Amygdala (tissue), 56 donors: Measurements from ENCODE around the gene AGMO.

Source experiments
- DNase-seq, 56 donors: peaks; one replicate each; lab custom pipeline; 2025; lab: John Stamatoyannopoulos, UW

Gene AGMO

GRCh38 chr7:15505761-15506160 lies 56.1 kb downstream of the AGMO start:
- DNase-seq, result no peak

GRCh38 chr7:15504351-15504750 lies 57.5 kb downstream of the AGMO start:
- no peak for DNase-seq

- DNase-seq, result no peak
Observed at GRCh38 chr7:15503603-15504290, 58.1 kb downstream of the AGMO start.

- DNase-seq, result no peak
Observed at GRCh38 chr7:15498465-15498864, 63.4 kb downstream of the AGMO start.

- DNase-seq, result no peak
Observed at GRCh38 chr7:15495170-15495569, 66.6 kb downstream of the AGMO start.

GRCh38 chr7:15494711-15495110 lies 67.1 kb downstream of the AGMO start:
- DNase-seq, result no peak

- DNase-seq, result no peak
Observed at GRCh38 chr7:15491361-15491760, 70.5 kb downstream of the AGMO start.

GRCh38 chr7:15490291-15490690 lies 71.5 kb downstream of the AGMO start:
- DNase-seq, result no peak

GRCh38 chr7:15489861-15490260 lies 72.0 kb downstream of the AGMO start:
- DNase-seq, result no peak

GRCh38 chr7:15489383-15489782 lies 72.4 kb downstream of the AGMO start:
- DNase-seq, result no peak

GRCh38 chr7:15488401-15488800 lies 73.4 kb downstream of the AGMO start:
- DNase-seq, result no peak

GRCh38 chr7:15487896-15488295 lies 73.9 kb downstream of the AGMO start:
- DNase-seq, result no peak

GRCh38 chr7:15485998-15486397 lies 75.8 kb downstream of the AGMO start:
- no peak for DNase-seq

- no peak for DNase-seq
Observed at GRCh38 chr7:15485431-15485830, 76.4 kb downstream of the AGMO start.

- no peak for DNase-seq
Observed at GRCh38 chr7:15481132-15481531, 80.7 kb downstream of the AGMO start.

GRCh38 chr7:15478401-15478800 lies 83.4 kb downstream of the AGMO start:
- no peak for DNase-seq

GRCh38 chr7:15476531-15476918 lies 85.3 kb downstream of the AGMO start:
- DNase-seq, result no peak

- no peak for DNase-seq
Observed at GRCh38 chr7:15475808-15476530, 85.8 kb downstream of the AGMO start.

GRCh38 chr7:15471669-15471950 lies 90.2 kb downstream of the AGMO start:
- no peak for DNase-seq

GRCh38 chr7:15470825-15471668 lies 90.8 kb downstream of the AGMO start:
- DNase-seq, result no peak

- no peak for DNase-seq
Observed at GRCh38 chr7:15464667-15465121, 97.1 kb downstream of the AGMO start.
